ENCODE measurements around the gene DYNLT3.

Gene DYNLT3, protein sequence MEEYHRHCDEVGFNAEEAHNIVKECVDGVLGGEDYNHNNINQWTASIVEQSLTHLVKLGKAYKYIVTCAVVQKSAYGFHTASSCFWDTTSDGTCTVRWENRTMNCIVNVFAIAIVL

GRCh38 chrX:37846934-37847732, at the start of gene DYNLT3:
Gene DYNLT3, minus strand, starts transcription at chrX:37847571. Its CDS starts 61 bp downstream, at chrX:37847510.
- Histone ChIP-seq H3K36me3 (ENCODE audit: insufficient read depth, low read length) (no peaks in the 10 kb centered on the region), H3K4me1 (ENCODE audit: insufficient read depth, low read length) (no peaks in the 10 kb centered on the region), H3K9me3 (ENCODE audit: control insufficient read depth, insufficient read depth, low read length) (no peaks in the 10 kb centered on the region), H3K9ac (ENCODE audit: low read depth, low read length) (no peak within 1 kb of the TSS)

DNA sequence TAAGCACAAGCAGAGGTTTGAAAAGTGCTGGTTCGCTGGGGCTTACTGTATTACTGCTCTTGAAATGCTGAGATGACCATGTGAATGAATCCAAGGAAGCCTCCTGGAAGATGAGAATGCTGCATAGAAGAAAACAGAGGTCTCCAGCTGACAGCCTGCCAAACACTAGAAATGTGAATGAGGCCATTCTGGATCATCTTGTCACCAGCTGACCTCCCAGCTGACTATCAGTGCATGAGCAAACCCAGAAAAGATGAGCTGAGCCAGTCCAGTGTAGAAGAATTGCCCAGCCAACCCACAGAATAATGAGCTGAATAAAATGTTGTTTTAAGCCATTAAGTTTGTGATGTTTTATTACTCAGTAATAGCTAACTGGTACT, 49.1 kb upstream of the DYNLT3 start:
- Histone ChIP-seq H3K36me3 (ENCODE audit: insufficient read depth, low read length) (no peaks in the 10 kb centered on the region), H3K9me3 (ENCODE audit: control insufficient read depth, insufficient read depth, low read length) (no peaks in the 10 kb centered on the region), H3K9ac (ENCODE audit: low read depth, low read length) (no peak overlapping the region), H3K4me1 (ENCODE audit: insufficient read depth, low read length) (peaks cover 8% of the 10 kb centered on the region; the same call in 1 of the 2 replicates)

DNA sequence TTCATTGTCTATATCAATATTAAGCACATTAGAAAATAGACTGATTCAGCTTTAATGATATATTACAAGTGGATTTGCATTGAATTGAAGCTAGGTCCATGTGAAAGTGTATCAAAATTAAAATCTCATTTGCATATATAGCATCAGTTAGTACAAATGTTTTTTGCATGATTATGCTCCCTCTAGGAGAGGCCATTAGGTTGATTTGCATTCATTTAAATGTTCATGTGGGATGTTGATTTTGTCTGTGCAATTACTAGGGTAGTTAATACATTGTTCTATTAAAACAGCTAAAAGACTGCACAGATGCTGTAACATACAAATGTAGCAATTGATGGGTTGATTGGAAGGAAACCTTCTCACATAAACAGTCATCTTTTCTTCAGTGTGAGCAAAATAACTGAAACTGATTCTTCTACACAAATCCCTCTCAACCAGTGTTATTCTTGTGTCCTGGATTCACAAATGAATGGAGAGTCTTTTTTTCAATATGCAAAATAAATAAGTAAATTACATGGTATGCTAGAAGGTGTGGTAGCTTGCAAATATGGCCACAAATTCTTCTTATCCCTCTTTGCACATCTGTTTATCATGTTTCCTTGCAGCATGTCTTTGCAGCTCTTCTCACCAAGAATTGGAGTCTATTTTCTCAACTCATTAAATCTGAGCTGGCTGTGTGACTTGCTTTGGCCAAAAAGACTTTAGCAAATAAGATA, 48.6 kb upstream of the DYNLT3 start:
- Histone ChIP-seq H3K9ac (ENCODE audit: low read depth, low read length) (no peak overlapping the region), H3K9me3 (ENCODE audit: control insufficient read depth, insufficient read depth, low read length) (no peaks in the 10 kb centered on the region), H3K4me1 (ENCODE audit: insufficient read depth, low read length) (peaks cover 8% of the 10 kb centered on the region; the same call in 1 of the 2 replicates), H3K36me3 (ENCODE audit: insufficient read depth, low read length) (no peaks in the 10 kb centered on the region)

DNA sequence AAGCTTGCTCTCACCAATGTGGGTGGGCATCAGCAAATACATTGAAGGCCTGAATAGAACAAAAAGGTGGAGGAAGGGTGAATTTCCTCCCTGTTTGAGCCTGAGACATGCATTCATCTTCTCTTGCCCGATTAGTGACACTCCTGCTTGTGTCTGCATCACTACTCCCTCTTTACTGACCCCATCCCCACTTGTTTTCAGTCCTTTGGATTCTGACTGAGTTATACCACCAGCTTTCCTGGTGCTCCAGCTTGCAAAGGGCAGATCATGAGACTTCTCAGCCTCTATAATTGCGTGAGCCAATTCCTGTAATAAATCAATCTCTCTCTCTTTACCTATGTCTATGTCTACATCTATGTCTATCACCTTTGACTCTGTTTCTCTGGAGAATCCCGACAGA, 47.4 kb upstream of the DYNLT3 start:
- peaks cover 8% of the 10 kb centered on the region; the same call in 1 of the 2 replicates for H3K4me1 ChIP-seq (ENCODE audit: insufficient read depth, low read length)
- no peak overlapping the region for H3K9ac ChIP-seq (ENCODE audit: low read depth, low read length)
- H3K9me3 ChIP-seq (ENCODE audit: control insufficient read depth, insufficient read depth, low read length): no peaks in the 10 kb centered on the region
- H3K36me3 ChIP-seq (ENCODE audit: insufficient read depth, low read length): no peaks in the 10 kb centered on the region

- H3K4me1 ChIP-seq (ENCODE audit: insufficient read depth, low read length): no peaks in the 10 kb centered on the region
- no peaks in the 10 kb centered on the region for H3K36me3 ChIP-seq (ENCODE audit: insufficient read depth, low read length)
- no peak overlapping the region for H3K9ac ChIP-seq (ENCODE audit: low read depth, low read length)
- H3K9me3 ChIP-seq (ENCODE audit: control insufficient read depth, insufficient read depth, low read length): peaks cover 8% of the 10 kb centered on the region; the same call in 1 of the 2 replicates
Observed at GRCh38 chrX:37888010-37888409, 40.6 kb upstream of the DYNLT3 start.

DNA sequence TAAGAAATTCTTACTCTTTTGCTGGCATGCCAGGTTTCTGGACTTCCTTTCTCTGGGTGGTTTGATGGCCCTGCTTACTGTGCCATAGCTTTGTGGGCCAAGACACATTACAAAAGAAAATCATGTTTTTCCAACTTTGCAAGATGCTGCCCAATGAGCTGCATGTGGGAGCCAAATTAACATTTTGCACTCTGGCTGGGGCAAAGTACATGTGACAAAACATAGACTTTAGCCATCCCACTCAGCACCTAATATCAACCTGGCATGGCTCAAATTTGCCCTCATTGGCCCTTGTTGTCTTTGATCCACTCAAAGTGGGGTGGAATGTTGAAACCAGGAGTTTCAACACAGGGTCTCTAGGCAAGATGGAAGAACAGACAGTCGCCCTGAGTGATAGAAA, 40.0 kb upstream of the DYNLT3 start:
- Histone ChIP-seq H3K4me1 (ENCODE audit: insufficient read depth, low read length) (no peaks in the 10 kb centered on the region), H3K9me3 (ENCODE audit: control insufficient read depth, insufficient read depth, low read length) (peaks cover 8% of the 10 kb centered on the region; the same call in 1 of the 2 replicates), H3K36me3 (ENCODE audit: insufficient read depth, low read length) (no peaks in the 10 kb centered on the region), H3K9ac (ENCODE audit: low read depth, low read length) (no peak overlapping the region)

- no peaks in the 10 kb centered on the region for H3K36me3 ChIP-seq (ENCODE audit: insufficient read depth, low read length)
- H3K9ac ChIP-seq (ENCODE audit: low read depth, low read length): 0 out of 2 replicates have a peak overlapping the region, but pooled peaks have one; percentile 20
- H3K4me1 ChIP-seq (ENCODE audit: insufficient read depth, low read length): no peaks in the 10 kb centered on the region
- peaks cover 8% of the 10 kb centered on the region; the same call in 1 of the 2 replicates for H3K9me3 ChIP-seq (ENCODE audit: control insufficient read depth, insufficient read depth, low read length)
Observed at GRCh38 chrX:37883196-37883595, 35.8 kb upstream of the DYNLT3 start.

GRCh38 chrX:37879692-37880091, 32.3 kb upstream of the DYNLT3 start:
- Histone ChIP-seq H3K9me3 (ENCODE audit: control insufficient read depth, insufficient read depth, low read length) (0 out of 2 replicates have a peak, but pooled peaks cover under 1% of the 10 kb centered on the region), H3K9ac (ENCODE audit: low read depth, low read length) (no peak overlapping the region), H3K4me1 (ENCODE audit: insufficient read depth, low read length) (no peaks in the 10 kb centered on the region), H3K36me3 (ENCODE audit: insufficient read depth, low read length) (no peaks in the 10 kb centered on the region)

DNA sequence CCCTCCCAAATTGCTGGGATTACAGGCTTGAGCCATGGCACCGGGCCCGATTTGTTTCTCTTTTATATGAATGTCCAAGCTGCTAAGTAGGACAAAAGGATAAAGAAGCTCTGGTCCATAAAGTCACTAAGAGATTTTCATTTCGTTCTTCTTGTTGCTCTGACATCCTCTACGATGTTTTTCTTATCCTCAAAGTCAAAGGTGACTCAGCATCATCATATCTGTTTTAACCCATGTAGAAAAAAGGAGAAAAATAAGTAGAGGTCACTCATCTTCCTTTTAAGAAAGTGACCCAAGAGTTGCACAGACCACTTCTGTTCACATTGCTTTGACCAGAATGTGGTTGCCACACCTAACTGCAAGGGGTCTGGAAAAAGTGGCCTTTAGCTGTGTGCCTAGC, 29.3 kb upstream of the DYNLT3 start:
- Histone ChIP-seq H3K9me3 (ENCODE audit: control insufficient read depth, insufficient read depth, low read length) (no peaks in the 10 kb centered on the region), H3K36me3 (ENCODE audit: insufficient read depth, low read length) (no peaks in the 10 kb centered on the region), H3K4me1 (ENCODE audit: insufficient read depth, low read length) (peaks cover 9% of the 10 kb centered on the region; the same call in 1 of the 2 replicates), H3K9ac (ENCODE audit: low read depth, low read length) (no peak overlapping the region)

DNA sequence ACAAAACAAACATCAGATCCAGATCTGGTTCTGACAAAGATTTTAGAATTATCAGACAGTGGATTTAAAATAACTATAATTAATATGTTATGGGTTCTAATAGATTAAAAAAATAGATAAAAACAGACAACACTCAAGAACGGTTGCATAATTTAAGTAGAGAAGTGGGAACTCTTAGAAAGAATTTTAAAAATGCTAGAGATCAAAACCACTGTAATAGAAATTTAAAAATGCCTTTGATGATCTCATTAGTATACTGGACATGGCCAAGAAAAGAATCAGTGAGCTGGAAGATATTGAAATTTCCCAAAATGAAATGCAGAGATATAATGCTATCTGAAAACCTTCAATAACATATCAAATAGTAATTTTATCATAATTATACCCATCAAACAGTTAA, 28.3 kb upstream of the DYNLT3 start:
- no peaks in the 10 kb centered on the region for H3K9me3 ChIP-seq (ENCODE audit: control insufficient read depth, insufficient read depth, low read length)
- no peak overlapping the region for H3K9ac ChIP-seq (ENCODE audit: low read depth, low read length)
- no peaks in the 10 kb centered on the region for H3K36me3 ChIP-seq (ENCODE audit: insufficient read depth, low read length)
- H3K4me1 ChIP-seq (ENCODE audit: insufficient read depth, low read length): peaks cover 10% of the 10 kb centered on the region; the same call in 1 of the 2 replicates

DNA sequence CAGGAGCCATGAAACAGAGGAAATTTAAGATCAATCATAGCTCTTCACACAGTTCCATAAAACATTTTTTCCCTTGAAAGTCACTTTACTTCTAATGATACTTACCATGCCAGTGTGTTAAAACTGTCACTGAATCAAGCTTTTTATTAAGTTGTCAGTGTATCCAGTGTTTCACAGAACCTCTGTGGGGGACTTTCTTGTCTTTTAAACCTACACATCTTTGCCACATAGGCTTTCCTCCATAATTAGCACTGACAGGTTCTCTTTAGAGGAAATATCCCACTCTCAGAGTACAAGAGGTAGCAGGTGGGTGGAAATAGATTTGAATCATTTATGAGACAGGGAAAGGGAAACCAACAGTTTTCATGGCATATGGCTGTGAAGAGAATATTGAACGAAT, 25.8 kb upstream of the DYNLT3 start:
- Histone ChIP-seq H3K36me3 (ENCODE audit: insufficient read depth, low read length) (no peaks in the 10 kb centered on the region), H3K9ac (ENCODE audit: low read depth, low read length) (no peak overlapping the region), H3K9me3 (ENCODE audit: control insufficient read depth, insufficient read depth, low read length) (no peaks in the 10 kb centered on the region), H3K4me1 (ENCODE audit: insufficient read depth, low read length) (peaks cover 10% of the 10 kb centered on the region; the same call in 1 of the 2 replicates)

DNA sequence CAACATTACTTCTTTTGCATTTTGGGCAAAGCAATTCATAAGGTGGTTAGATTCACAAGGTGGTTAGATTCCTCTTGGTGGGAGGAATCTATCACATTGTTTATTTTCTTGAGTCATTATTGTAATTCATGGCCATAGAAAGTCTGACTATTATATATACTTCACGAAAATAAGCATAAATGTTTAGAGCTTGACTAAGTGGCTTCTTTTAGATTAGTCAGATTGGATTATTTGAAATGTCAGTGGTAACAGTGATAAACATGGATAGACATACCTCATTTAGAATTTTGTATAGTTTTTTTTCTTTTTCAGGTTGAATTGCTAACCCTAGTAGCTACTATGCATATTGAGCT, 24.9 kb upstream of the DYNLT3 start:
- Histone ChIP-seq H3K4me1 (ENCODE audit: insufficient read depth, low read length) (peaks cover 10% of the 10 kb centered on the region; the same call in 1 of the 2 replicates), H3K36me3 (ENCODE audit: insufficient read depth, low read length) (no peaks in the 10 kb centered on the region), H3K9ac (ENCODE audit: low read depth, low read length) (no peak overlapping the region), H3K9me3 (ENCODE audit: control insufficient read depth, insufficient read depth, low read length) (no peaks in the 10 kb centered on the region)

DNA sequence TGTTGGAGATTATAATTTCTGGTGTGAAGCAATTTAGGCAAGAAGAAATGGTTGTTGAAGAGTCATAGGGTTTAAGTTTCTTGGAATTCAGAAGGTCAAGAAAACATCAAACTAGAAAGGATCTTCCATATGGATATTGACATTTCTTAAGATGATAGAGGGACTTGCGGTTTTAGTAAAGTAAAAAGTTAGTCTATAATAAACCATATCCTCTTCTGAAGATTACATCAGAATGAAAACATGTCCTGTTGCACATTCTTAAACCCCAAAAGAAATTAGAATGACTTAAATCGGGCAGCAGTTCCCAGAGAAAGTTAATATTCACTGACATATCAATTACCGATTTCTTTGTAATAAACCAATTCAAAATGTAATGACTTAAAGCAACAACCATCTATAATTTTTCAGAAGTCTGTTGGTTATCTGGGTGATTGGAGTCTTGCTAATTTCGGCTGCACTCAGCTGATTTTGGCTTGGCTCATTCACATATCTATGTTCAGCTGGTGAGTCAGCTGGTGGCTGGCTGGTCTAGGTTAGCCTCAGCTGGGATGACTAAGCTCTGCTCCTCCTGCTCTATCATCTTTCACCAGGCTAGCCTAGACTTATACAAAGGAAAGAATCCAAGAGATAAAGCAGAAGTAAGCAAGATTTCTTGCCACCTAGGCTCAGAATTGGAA, 24.4 kb upstream of the DYNLT3 start:
- peaks cover 10% of the 10 kb centered on the region; the same call in 1 of the 2 replicates for H3K4me1 ChIP-seq (ENCODE audit: insufficient read depth, low read length)
- no peaks in the 10 kb centered on the region for H3K9me3 ChIP-seq (ENCODE audit: control insufficient read depth, insufficient read depth, low read length)
- no peaks in the 10 kb centered on the region for H3K36me3 ChIP-seq (ENCODE audit: insufficient read depth, low read length)
- H3K9ac ChIP-seq (ENCODE audit: low read depth, low read length): no peak overlapping the region

DNA sequence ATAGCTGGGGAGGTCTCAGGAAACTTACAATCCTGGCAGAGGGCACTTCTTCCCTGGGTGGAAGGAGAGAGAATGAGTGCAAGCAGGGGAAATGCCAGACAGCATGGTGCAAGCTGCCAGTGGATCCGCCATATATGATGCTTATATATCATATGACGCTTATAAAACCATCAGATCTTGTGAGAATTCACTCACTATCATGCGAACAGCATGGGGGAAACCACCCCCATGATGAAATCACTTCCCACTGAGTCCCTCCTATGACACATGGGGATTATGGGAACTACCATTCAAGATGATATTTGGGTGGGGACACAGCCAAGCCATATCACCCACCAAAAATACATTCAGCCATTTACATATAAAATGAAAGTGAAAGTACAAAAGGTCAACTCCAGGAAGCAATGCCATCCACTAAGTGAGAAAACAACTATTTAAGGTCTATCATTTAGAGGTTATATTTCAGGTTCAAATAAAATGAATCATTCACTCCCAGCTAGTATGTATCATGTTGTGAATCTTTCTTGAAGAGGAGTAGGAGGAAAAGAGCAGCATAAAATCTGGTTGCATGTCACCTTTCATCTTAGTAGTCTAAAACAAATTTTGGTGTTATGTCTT, 20.3 kb upstream of the DYNLT3 start:
- H3K36me3 ChIP-seq (ENCODE audit: insufficient read depth, low read length): no peaks in the 10 kb centered on the region
- peaks cover 6% of the 10 kb centered on the region; the same call in 1 of the 2 replicates for H3K4me1 ChIP-seq (ENCODE audit: insufficient read depth, low read length)
- H3K9me3 ChIP-seq (ENCODE audit: control insufficient read depth, insufficient read depth, low read length): no peaks in the 10 kb centered on the region
- no peak overlapping the region for H3K9ac ChIP-seq (ENCODE audit: low read depth, low read length)
